DLD1 (cell line): ENCODE results near the gene RASGRF2.

Source experiments
- in situ Hi-C: cut with HindIII; loops from 2 replicates; pipeline ENCODE4 v1.10.0; 2017; ENCODE audit warnings: low sequenced_read_pairs

RASGRF2 gene

DNA sequence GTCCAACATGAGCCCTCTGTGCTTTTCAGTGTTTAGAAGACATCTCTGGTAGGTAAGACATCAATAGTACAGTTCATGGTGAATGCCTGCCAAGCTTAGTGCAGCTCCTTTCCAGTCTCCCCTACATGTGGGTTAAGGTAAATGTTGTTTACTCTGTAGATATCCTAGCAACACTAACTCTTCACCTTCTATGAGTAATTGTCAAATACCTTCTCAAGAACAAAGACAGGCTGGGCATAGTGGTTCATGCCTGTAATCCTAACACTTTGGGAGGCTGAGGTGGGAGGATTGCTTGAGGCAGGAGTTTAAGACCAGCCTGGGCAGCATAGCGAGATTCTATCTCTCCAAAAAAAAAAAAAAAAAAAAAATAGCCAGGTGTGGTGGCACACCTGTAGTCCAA, 18.7 kb upstream of the RASGRF2 start:
- in situ Hi-C loops: no loop called here

DNA sequence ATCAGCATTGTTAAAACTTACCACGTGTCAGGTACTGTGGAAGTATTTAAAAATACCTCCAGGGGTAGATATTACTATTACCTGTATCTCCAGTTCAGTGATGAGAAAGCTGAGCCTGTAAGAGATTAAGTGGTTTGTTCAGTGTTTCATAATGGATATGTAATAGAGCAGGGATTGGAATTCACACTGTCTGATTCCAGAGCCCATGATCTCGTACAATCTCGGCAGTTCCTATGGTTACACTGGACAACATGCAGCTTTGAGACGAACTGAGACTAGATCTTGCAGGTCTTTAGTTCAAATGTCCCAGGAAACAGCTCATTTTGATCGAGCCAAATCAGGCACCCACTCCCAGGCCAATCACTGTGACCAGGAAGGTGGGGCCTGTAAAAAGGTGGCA, 8.8 kb upstream of the RASGRF2 start:
- in situ Hi-C loops: loop anchor here (10.0 kb wide), 1 partner anchor 63 kb away; no protein-coding TSS in a partner anchor

DNA sequence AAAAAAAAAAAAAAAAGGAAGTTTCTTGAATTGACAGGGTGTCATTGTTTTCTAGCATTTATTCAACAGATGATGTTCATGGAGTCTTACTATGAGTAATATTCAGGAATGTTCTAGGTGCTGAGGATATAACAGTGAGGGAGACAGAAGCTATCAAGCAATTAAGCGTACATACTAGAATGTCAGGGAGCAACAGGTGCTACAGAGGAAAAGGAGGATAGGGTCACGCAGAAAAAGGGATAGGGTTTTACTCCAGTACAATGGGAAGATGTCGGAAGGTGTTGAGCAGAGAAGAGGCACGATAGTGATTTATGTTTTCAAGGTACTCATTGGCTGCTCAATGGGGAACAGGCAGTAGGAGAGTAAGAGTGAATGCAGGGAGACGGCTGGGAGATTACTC, 6.6 kb upstream of the RASGRF2 start:
- in situ Hi-C loops: loop anchor here (10.0 kb wide), 1 partner anchor 61 kb away; no protein-coding TSS in a partner anchor

DNA sequence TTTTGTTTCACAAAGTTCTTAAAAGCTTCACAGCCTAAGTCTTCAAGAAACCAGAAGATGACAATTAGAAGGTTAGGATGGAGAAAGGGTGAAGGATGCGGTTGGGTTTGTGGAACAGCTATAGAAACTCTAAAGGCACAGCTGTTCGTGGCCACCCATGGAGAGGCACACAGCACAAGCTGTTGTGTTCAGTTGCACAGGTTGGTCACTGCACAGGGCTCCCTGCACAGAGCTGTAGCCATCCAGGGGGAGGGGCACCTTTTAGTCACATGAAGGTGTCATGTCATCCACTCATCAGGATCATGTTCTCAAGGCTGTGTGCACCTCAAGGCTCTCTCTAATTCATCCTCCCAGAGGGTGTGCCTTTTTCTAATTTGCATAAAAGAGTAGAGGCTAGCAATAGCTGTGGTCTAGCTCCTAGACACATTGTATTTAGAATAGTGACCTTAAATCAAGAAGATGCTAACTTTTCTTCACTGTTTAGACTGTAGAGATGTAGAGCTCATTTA, 5.0 kb upstream of the RASGRF2 start:
- in situ Hi-C loops: loop anchor here (10.0 kb wide), 1 partner anchor 60 kb away; no protein-coding TSS in a partner anchor

DNA sequence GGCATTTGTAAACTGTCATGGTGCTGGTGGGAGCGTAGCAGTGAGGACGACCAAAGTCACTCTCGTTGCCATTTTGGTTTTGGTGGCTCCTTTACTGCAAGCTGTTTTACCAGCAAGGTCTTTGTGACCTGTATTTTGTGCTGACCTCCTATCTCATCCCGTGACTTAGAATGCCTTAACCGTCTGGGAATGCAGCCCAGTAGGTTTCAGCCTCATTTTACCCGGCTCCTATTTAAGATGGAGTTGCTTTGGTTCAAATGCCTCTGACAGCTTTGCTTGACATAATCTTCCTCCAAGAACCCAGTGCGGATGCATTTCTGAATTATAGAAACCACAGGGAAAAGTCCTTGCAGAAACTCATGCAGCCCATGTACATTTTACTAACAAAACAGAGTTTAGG, 3.9 kb upstream of the RASGRF2 start:
- in situ Hi-C loops: loop anchor here (10.0 kb wide), 1 partner anchor 59 kb away; no protein-coding TSS in a partner anchor

DNA sequence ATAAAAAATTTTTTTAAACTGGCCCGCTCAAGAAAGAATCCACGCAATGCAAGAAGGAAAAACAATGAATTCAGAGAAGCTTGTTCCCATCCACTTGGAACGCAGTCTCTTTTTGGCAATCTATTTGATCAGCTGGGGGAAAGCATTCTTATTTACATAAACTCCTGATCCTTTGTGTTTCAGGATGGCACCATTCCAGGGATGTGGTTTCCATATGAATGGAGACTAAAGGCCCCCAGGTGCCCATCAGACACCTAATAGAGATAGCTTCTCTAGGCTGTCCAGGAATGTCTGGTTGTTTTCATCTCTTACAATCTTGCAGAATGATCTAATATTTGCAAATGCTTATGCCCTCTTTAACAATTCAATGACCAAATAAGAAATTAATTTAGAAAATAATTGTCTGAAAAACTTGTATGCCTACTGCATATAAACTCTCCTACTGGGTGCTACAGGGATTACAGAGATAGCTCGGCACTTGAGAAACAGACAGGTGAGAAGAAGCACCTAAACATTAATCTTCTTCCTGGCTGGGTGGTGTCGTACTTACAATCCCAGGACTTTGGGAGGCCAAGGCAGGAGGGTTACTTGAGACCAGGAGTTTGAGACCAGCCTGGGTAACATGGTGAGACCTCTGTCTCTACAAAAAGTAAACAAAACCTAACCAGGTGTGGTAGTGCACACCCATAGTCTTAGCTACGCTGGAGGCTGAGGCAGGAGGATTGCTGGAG, 3.0 kb upstream of the RASGRF2 start:
- in situ Hi-C loops: loop anchor here (10.0 kb wide), 1 partner anchor 58 kb away; no protein-coding TSS in a partner anchor

DNA sequence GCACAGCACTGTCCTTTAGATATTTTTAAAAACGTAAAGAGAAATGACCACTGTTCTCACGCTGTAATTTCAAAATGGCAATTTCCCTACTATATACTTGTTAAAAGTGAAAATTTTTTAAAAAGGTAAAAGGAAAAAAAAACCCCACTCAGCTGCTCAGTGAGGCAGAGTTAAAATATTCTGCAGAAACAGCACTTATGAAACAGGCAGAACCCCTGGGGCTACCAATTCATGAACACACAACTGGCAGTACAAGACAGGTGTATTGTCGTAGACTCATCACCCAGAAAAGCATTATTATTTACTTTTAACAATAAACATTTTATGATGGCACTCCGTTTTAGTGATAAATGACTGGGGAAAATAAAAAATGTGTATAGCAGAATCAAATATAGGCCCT, 1.5 kb upstream of the RASGRF2 start:
- in situ Hi-C loops: loop anchor here (10.0 kb wide), 1 partner anchor 56 kb away; no protein-coding TSS in a partner anchor

DNA sequence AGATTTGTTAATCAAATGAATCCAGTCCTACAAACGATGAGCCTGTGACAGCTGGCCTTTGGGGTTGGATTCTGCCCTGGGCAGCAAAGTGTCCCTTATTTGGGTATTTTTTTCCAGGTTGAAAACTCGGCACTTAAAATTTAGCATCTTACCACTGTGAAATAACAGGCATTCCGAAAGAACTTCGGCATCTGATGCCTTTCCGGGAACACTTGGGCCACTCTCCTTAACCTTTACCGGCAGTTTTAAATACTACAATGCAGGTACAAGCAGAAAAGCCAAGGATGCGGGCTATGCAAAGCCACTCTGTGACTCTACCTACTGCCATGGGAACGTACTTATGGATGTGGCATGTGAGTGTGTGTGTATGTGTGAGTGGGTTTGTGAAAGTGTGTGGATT, 1.0 kb upstream of the RASGRF2 start:
- in situ Hi-C loops: loop anchor here (10.0 kb wide), 1 partner anchor 56 kb away; no protein-coding TSS in a partner anchor

DNA sequence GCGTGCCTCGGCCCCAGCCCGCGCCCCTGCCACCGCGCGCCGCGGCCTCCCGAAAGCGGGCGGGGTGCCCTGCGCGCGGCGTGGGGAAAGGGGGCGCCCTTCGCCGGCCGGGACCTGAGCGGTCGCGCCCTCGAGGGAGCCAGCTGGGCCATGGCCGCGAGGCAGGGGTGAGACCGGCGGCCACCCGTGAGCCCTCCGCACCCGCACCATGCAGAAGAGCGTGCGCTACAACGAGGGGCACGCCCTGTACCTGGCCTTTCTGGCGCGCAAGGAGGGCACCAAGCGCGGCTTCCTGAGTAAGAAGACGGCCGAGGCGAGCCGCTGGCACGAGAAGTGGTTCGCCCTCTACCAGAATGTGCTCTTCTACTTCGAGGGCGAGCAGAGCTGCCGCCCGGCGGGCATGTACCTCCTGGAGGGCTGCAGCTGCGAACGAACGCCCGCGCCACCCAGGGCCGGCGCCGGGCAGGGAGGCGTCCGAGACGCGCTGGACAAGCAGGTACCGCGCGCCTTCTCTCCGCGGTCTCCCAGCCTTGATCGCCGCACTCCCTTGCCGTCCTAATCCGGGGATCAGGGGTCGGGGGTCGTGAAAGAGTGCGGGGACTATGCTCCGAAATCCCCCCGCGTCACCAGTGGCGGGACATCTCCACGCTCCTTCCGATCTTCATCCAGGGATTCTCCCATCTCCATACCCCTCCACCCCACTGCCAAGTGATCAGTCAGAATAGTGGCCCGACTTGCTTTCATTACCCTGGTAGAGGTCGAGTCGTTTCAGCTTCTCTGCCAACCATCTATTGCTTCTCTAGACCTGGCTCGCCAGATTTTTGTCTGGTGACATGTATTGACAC, 590 bp downstream of the RASGRF2 start:
- in situ Hi-C loops: no loop called here

DNA sequence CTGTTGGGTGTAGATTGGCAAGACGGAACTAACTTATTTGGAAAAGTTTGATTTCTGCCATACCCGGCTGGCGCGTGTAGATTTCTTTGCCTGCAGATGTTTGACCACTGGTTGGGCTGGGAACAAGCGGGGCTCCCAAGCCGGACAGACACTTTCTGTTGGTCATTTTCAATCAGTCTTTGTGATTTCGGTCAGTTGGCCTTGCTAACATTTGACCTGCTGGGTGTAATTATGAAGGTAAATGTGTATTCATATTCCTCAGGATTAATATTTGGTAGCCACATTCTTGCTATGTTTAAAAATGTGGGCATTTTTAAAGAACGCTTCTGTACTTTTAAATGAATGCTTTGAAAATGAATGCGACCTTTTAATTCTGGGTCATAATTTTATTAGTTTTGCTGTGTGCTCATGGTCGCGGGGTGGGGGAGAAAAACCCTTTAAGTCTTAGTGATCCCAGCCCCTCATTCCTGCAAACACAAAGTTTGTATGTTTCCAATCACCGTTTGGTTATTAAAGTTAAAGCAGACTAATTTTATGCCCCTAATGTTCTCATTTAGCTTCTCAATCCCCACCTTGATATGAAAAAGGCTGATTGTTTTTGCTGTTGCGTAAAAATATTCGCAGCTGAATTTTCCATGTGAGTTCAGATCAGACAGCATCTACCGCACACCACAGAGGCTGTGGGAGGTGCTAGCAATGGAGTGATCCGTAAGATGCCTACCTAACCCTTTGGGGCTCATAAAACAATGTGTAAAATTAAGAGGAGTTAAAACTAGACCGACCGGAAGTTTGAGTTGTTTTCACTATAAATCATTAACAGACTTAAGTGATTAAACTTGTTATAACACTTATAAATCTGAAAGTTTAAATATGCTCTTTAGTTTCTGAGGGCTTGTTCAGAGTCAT, 1.5 kb downstream of the RASGRF2 start:
- in situ Hi-C loops: no loop called here

DNA sequence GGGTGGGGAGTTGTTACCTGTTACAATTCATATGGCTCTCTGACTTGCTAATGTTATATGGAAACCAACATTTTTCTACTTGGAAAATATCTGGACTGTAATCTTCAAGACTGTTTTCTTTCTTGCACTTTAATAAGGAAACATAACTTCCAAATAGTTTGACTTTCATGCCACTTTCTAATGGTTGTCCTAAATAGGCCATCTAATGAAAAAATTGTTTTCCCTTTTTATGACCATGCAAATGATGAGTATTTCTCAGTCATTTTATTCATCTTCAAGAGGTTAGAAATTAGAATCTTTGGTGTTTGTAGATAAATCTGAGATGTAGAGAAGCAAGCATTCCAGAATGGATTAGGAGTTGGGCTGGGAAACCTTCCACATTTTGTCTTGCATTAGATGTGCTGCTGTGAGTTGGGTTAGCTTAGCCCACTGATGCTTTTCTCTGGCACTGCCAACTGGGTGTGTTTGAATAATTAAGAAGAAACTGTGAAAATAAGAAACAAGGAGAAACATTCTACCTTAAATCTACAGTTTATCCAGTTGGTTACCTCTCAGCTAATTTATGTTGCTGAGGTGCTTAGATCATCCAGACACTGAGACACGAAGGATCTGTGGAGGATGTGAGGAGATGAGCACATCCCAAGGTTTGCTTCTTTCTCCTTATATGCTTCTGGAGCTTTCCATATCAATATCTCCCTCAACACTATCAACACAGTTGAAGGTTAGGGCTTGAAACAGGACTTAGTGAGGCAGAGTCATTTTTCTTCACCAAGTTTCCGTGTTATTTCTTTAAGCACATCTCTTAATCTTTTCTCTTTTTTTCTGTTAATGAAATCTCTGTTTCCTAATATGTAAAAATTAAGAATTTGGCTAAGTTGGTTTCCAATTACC, 2.7 kb downstream of the RASGRF2 start:
- in situ Hi-C loops: no loop called here

DNA sequence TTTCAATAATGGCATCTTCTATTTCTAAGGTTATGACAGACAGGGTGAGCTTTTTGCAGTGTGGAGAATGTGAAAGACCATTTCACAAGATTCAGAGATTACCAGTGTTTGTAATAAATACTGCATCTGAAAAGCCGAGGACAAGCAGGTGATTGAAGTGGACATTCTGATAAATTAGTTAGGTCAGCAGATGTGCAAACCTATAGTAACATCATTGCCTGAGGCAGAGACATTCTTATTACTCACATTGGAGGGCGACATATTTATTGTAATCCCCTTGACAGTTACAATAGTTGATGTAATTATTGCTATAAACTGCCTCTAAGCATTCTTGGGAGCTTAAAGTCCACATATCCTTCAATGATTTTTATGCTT, 3.3 kb downstream of the RASGRF2 start:
- in situ Hi-C loops: no loop called here

DNA sequence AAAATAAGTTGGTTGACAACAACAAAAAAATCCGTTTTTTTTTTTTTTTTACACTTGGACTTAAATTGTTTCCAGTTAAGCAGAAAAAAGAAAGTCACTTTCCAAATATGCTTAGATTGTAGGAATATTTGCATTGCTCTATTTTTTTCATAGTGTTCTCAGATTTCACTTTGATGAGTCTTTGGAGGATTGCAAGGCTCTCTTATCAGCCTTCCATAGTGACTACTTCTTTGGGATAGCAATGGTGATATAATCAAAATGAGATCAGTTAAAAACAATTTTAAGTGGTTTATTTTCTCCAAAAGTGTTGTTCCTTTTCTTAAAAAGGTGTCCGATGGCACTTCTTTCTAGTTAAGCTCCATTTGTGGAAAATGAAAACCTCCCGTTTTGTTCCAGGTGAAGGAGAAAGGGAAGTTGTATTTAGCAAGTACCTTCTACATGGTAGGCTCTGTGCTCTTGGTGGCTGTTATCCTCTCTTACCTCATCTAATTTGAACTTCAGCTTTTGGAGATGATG, 3.9 kb downstream of the RASGRF2 start:
- in situ Hi-C loops: no loop called here

DNA sequence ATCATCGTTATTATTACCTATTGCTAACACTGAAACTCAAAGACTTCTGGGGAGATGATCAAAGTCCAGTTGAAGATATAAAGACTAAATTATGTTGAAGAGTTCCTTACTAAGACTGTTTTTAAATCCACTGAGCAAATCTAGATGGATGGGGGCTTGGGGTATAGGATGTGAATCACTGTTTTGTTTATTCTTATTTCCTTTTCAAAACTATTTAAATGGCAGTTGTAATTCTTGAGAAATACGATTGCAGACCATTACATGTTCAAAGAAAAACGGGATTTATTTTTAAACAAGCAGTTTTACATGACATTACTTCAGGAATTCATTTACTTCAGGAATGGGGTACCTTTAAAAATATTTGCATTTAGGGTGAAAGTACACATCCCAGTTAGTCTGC, 4.3 kb downstream of the RASGRF2 start:
- in situ Hi-C loops: no loop called here

DNA sequence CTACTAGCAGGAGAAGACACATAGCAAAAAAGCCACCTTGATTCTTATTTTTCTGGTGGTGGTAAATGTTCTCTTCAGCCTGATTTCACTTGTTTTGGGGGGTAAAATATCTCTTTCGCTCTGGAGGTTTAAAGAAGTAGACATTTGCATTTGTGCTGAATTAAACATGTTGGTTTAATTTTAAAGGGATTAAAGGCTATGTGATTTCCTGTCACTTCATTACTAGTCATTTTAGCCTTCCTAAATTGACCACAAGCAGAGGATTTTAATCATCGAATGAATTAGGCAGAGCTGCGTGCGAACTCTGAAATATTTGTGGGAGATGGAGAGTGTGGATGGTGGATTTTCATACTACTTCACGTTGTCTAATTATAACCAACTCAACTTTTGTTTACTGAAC, 4.8 kb downstream of the RASGRF2 start:
- in situ Hi-C loops: no loop called here

DNA sequence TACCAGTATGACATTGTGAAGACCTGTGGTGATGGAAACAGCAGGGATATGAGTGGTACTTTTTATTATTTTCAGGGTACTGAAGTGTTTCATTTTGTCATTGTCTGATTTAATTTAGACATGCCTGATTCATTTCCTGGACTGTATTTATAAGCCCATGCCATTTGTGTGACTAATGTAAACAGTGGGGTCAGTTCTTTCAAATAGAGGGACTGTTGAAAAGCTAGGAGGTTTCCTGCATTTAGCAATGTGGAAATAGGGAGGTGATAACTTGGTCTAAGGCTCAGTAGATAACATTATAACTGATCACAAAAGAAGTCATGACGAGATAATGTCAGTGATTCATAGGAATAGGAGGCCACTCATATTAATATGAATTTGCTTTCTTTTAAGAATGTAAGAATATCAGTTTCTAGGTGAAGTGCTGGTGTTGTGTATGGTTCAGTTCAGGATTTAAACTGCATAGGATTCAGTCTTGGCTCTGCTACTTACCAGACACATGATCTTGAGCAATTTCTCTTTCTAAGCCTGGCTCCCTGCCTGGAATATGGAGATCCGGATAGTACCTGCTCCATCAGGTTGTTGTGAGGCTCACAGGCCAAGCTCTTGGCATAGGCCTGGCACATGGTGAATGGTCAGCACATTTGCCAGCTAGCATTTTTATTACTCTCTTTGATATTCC, 7.5 kb downstream of the RASGRF2 start:
- in situ Hi-C loops: no loop called here

DNA sequence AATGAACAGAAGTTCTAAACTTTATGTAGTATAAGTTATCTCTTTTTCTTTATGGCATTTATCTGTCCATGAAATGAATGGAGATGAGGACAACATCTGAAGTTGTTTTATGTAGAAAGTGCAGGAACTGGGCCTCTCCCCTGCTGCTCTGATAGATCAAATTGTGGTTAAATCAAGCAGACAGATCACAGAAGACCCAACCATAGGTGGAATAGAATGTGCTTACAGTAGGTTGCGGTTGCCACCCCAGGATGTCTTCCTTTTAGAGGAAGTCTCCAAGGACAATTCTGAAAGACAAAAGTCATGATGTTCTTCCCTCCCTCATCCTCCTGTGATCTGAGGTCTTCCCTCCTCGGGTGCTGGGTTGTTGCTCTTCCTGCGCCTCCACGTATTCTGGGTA, 12.9 kb downstream of the RASGRF2 start:
- in situ Hi-C loops: no loop called here

DNA sequence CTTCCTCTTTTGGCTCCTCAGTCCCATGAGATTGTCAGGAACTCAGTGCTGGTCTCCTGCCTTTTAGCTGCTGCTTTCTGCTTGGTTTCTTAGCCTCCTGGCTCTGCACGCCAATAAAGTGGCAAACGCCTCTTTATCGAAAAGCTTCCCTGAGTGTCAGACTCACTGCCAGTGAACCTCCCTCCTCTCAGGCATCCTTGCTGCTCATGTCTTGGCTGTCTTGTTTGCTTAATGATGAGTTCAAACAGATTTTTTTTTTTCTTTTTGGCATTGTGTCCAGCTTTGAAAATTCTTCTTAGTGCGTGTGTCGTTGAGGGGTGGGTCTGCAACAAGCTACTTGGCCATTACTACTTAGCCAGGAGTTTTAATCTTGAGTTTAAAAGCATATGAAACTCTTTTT, 14.9 kb downstream of the RASGRF2 start:
- in situ Hi-C loops: no loop called here

DNA sequence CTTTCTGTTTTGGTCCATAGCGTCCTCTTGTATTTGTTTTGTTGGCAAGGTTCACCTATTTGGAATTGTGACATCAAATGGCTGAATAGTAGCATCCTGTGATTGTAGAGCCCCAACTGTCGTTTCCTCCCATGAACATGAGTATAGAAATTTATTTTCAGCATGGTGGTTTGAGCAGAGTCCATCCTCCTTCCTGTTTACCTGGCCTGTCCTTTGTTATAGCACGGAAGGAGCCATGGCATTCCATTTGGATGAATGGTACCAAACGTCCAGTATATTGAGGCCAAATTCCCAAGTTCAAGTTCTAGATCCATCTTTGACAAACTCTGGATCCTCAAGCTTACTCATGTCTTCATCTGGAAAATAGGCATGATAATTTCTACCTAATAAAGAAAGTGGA, 16.8 kb downstream of the RASGRF2 start:
- in situ Hi-C loops: no loop called here
